ENCODE measurements around the gene GFRA1.
"Not testable (repeated sequence)": the region's sequence is repeated elsewhere in the genome, so short reads cannot be mapped to it uniquely, and the experiment has no call there.

Gene GFRA1

DNA sequence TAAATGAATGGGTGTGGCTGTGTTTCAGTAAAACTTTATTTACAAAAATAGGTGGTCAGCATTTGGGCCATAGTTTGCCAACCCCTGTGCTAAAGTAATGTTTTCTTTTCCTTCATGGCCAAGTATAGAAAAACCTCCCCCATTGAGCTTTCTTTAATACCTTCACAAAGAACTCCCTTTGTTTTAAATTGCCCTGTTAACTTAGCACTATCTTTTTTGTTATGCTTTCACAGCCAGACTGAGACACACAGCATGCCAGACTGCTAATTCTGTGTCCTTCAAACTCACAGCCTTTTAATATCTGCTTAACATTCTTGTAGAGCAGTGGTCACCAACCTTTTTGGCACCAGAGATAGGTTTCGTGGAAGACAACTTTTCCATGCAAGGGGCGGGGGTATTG, 78.0 kb downstream of the GFRA1 start:
- no peak for DNase-seq

DNA sequence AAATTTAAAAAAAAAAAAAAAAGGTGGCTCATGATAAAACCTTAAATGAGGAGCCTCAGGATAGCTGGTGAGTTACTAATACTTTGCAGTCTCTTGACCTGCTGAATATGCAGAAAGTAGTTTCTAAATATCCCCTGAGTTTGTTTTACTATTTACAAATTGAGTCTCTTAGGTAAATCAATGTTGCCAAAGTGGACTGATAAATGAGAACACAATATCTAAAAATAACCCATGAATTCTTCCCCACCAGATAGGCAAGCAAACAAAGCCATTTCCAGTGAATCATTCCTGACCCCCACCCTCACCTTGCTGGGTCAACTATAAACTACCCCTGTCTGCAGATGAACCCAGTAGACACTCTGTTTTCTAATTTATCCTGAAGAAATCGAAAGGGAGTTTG, 78.9 kb downstream of the GFRA1 start:
- no peak for DNase-seq

DNA sequence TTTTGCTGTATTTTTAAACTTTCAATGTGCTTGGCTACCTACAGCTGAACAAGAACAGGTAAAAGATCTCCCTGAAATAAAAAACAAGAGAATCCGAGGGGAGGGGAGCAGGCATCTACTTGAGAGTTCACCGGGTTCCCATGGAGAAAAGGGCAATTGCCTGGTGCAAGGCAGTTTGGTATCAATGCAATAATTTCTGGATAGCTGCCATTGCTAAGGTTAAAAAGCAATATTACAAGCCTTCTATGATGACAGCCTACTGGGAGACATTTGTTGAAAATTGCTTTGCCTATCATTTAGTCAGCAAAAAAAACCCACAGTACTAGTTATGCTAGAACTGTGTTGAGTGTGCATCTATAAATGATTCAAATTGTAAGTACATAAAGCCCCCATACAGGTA, 82.1 kb downstream of the GFRA1 start:
- DNase-seq: no peak

DNA sequence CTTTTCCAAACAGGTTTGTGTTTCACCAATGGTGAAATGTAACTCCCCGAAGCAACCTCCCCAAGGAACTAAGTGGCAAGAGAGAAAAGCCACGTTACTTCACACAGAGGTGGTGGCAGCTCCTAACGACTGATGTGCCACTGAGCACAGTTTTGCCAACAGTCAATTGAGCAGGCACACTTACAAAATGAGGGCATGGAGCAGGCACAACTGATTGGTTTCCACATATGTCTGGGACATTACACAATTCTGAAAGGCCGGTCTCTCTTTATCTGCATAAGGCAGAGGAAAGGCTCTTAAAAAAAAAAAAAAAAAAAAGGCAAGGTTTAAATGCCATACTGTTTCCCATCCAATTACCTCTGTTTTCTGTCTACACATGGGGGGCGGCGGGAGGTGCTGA, 86.7 kb downstream of the GFRA1 start:
- DNase-seq: no peak

DNA sequence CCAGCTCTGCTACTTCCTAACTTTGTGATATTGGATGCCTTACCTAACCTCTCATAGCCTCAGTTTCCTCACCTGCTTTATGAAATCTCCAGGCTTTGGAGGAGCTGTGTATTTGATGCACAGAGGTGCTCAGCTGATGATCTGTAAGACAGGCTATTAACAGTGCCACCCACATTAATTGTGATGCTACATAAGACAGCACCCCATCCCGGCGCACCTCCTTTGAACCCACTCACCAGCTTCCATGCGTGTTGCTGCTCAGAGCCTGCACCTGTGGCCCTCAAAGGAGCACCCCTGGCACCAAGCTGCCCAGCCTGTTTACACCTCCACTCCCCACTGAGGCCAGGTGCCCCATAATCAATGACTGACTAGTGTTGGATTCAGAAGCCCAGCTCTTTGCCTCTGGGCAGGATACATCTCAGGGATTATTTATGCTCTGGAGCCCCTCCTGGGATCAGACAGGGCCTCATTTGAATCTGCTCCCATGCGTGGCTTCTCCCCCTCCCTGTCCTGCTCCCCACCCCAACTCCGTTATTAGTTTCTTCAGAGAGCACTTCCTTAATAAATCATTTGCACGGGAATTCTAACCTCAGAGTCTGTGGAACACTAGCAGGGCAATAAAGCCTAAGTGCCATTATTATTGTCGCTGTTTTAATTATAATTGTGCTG, 87.7 kb downstream of the GFRA1 start:
- DNase-seq: no peak

DNA sequence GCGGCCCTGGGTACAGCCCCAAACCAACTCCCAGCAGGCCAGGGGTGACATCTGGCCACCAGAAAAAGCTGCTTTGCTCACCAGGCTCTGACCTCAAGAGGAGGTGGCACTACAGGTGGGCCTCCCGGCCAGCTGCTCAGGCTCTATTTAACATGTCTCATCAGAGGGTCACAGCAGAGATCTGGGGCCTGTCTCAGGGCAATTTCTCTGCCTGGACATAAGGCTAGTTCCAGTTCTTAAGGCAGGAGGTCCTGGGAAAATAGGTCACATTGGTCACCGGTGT, 88.6 kb downstream of the GFRA1 start:
- no peak for DNase-seq

DNA sequence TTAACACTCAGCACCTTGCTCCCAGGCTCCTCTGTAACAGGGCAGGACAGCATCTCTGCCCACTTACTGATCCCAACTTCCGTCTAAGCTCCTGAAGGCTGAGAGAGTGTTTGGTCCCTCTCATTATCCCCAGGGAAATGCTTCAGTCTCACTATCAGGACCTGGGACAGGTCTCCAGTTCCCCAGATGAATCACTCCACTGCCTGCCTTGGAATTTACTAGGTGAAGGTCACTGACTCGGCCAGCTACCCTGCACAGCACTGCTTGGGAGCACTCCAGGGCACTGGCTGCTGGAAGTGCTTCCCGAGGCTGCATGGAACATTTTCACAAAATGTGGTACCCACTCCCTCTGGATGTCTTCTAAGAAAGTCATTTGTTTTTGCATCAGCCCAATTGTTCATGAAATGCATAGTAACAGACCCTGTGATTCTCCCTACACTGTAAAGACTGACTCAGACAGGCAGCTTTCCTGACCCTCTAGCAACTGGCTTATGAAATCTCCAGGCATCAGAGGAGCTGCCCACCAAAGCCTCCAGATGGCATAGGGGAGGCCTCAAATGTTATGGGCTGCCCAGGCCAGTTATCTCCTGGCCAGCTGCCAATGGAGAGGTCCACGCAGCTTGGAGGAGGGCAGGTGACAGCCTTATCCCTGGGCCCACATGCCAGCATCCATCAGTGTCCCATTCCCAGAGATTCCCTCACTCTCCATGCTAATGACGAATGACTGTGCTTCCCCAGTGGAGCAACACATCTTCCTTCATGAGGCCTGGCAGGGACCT, 89.1 kb downstream of the GFRA1 start:
- no peak for DNase-seq

DNA sequence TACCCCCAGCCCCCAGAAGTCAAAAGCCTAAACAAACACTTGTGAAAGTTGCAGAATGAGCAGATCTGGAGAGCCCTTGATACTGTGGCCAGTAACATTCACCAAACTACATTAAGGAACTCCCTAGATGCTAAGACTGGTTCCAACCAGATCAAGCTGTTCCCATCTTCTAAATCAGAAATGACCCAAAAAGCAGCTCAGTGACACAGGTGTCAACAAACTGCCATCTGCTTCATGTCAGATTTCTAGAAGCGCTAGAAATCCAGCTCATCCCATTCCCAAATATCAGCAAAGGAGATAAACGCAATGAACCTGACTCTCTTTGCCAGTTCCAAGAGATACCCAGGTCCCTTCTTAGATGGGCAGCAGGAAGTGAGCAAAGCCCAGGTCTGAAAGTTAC, 90.6 kb downstream of the GFRA1 start:
- no peak for DNase-seq

DNA sequence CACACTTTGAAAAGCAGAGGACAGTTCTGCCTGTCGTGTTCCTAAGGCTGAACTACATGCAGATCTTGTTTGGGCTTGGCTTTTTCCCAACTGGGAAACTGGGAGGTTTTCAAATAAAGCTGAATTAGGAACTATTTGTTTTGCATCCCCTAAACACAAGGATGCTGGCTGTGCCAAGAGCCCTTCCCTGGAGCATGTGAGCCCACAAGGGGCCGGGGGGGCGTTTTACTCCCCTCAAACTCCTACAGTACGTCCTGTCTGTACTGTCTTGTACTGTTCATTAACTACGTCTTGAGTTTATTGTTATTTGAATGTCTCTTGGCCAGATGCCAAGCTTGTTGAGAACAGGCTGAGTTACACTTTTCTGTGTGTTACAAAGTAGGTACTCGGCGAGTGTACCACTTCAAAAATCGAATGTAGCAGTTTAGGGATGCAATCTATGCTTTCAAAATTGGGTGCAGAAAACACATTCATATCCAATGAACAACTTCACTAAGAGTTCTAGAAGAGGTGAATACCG, 94.9 kb downstream of the GFRA1 start:
- no peak for DNase-seq

DNA sequence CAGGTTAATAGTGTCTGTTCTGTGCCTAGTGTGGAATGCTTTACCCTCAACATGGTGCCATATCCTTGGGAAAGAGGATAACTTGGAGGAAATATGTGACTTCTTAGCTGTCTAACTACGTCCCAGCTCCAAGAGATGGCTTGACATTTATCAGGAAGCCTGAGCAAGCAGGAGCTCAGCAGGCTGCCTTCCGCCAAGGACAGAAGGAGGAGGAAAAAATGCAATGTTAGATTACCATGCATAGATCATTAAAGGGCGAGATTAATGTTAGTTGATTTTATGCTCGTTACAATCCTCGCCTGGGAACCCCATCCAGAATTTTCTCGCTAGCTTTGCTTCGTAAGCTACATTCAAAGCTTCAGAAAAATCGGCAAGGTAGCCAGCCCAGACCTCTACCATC, 97.8 kb downstream of the GFRA1 start:
- no peak for DNase-seq

DNA sequence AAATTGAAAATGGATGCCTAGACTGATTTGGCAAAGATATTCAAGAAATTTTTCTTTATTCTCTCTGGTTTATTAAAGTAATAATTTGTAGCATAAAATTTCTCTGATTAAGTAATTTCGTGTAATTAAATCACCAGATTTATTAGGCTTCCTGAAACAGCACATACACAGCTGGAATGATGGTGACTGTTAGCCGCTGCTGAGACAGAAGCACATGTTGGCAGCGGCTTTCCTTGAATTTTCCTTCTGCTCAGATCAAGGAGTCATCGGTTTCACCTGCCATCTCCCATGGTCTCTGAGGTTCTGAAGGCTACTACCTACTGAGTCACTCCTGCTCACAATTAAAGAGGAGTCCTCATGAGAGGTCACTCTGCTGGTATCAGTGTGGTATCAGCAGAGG, 101.5 kb downstream of the GFRA1 start:
- DNase-seq: no peak

DNA sequence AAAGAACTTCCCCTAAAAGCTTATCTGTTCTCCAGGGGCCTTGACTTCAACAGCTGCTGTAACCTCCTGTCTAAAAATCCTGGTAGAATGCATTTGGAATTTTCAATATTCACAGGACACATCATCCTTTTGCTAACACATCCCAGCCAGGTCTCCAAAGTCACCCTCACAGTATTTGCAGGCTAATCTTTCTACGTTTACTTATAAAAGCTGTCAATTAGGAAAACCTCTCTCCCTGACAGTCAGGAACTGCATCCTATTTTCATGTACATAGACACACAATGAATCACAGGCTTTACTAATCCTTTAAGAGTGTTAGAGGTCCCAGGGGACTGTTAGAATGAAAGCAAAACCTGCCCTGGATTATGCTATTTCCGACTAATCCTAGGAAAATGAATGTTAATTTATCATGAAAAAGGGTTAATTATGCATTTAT, 102.2 kb downstream of the GFRA1 start:
- DNase-seq: no peak

DNA sequence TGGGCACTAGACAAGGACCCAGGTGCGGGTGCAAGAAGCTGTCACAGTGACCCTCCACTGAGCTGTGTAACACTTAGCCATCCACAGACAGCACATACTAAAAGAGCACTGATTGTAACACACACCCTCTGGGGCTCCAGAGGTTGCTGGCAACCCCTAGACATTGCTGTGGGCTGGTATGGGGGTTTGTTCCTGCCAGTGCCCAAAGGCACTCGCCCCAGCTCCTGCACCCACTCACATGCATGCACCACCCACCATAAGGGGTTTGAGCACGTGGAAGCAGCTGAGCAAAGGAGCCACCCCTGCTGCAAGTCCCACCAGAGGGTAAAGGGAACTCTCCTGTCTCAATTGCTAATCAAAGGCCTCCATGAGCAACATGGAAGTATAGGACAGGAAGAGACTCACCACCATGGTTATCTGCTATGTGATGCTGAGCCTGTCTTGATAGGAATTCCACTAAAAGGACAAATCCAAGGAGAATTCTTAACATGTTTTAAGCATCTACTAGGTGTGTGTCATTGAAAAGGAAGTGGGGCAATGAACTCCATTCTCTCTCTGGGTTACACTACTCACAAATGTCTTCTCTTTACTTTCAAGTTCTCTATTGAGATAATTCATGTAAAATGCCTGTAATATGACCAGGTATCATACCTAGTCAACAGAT, 103.1 kb downstream of the GFRA1 start:
- no peak for DNase-seq

DNA sequence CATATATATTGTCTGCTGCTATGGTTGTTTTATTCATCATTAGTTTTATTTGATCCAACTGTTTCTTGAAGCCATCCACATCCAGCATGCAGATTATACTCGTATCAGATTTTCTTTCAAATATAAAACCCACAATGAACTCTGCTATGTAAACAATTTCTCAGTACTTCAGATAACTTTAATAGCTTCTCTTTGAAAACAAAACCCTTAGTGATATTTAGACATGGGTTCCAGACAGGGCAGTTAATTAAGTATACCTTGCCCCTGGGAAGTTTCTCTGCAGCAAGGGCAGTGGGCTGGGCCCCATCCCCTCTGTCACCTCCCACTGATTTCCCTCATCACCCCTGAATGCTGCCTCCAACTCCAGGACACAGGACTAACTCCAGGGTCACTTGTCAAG, 104.3 kb downstream of the GFRA1 start:
- DNase-seq: no peak

DNA sequence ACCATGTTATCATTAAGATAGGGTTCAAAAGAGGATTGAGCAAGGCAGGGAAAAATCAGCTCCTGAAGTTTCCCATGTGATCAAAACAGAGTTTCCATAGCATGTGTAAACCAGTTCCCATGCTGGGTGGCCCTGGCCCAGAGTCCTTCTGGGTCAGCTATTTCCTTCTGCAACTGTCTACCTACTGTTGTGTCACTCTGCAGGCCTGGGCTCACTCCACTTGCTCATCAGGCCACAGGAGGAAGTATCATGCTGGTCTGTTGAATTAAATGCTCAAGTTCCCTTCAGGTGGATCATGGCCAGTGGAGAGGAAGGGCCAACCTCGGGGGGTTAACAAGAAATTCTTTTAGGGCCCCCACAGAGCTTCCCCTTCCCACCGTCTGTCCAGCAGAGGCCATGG, 104.7 kb downstream of the GFRA1 start:
- DNase-seq: no peak

DNA sequence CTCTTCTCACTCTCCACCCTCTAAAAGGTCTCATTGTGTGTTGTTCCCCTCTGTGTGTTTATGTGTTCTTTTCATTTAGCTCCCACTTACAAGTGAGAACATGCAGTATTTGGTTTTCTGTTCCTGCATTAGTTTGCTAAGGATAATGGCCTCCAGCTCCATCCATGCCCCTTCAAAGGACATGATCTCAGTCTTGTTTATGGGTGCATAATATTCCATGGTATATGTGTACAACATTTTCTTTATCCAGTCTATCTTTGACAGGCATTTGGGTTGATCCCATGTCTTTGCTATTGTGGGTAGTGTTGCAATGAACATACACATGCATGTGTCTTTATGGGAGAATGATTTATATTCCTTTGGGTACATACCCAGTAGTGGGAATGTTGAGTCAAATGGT, 107.1 kb downstream of the GFRA1 start:
- DNase-seq: not testable (repeated sequence)

DNA sequence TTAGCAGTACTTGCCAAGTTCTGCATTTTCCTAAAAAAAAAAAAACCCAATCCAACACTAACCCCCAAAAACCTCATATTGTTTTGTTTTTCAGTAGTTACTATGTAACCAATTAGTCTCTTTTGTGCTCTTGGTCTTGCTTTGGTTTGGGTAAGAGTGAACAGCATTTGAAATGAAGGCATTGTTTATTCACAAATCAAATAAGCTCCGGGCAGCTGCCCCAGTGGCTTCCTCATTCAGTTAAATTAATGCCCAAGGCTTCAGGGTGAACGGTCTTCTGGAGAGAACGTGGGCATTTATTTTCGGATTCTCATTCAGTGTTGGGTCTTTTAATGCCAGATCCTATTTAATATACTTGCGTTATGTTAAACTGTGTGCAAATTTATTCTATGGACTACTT, 108.7 kb downstream of the GFRA1 start:
- DNase-seq: no peak

DNA sequence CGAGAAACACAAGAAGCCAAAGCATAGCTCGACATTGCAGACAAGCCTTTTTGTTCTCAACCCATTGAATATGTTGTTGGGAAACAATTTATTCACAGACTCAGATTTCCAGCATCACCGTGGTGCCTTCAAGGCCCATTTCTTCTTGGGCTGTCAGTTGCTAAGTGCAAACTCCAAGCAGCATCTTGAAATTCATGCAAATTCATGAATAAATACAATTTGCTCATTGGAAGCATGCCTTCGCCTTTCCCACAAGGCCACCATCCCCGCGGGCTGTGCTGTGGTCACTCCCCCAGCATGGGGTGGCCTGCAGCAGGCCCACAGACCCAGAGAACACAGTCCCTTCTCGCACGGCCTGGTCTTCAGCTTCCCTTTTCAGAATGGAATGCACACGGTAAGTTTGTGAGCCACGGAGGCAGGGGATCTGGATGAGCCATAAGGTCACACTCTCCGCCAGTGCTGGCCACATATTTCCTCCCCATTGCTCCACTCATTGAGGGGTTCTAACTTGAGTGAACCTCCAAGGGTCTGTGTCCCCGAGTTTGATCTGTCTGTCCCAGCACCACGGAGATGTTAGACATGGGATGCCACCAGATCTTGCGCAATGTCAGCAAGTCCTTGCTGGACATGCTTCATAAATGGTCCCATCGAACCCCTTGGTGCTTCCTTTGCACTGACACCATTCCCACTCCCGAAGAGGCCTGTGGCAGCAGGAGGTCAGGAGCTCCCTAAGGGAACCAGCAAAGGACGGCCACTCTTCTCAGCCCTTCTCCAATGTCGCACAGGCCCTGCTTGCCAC, 109.5 kb downstream of the GFRA1 start:
- DNase-seq: no peak

DNA sequence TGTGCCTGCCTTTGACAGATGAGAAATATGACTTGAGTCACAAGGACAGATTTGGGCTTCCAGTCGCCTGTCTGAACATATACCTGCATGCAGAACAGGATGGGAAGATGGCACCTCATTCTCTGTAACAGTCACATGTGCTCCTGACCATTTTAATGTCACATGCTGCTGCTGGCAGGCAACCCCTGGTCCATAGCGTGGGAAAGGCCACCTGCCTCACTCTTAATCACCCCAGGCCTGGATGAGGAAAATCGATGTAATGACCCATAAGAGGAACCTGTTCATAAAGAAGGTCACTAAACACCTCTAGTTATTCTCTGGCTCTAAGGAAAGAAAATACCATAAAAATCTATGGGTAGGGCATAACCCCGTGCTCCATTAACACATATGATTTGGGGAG, 110.2 kb downstream of the GFRA1 start:
- no peak for DNase-seq

DNA sequence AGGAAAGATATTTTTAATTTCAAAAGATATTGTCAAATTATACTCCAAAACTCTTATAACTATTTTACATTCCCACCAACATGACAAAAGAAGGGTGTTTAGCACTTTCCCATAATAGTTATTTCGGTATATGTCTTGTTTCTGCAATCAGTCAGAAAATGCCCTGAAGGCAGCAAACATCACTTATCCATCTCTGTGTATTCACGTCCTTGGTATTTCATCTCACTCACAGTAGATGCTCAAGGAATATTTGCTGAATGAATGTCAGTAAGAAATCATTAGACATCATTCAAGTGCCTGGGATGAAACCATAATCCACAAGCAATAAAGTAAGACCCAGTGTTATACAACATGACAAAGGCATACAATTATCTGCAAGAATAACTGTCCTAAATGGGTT, 112.7 kb downstream of the GFRA1 start:
- DNase-seq: no peak

DNA sequence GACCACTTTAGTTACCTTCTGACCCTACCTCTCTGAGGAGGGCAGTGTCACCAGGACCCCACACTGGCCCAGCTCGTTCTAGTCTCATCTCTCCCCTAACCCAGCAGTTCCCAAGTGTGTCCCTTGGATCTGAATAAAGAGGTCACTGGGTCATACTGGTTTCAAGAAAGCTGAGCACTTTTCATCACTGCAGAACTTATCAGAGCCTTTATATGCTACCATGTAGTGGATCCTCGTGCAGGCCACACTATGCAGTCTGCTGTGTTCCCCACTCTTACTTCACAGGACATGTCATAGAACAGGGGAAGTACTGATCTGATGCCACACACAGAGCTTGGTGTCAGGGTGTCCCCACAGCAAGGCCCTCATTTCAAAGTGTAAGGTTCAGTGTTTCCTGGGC, 113.8 kb downstream of the GFRA1 start:
- DNase-seq: no peak

DNA sequence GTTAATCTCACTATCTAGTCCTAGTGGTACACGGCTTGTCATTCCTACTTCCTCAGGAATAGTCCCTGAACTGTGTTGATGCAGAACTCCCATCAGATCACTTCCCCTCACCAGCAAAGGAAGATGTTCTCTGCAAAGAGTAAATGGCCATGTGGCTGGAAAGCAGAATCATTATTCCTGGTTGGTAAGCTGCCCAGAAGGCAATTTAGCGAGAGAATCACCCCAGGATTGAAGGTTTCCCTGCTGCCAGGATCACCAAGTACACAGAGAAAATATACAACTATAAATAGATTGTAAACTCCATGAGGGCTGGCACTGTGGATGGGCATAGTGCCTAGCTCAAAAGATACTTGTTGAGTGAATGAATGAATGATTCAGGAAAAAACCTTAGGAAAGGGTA, 115.0 kb downstream of the GFRA1 start:
- DNase-seq: no peak

DNA sequence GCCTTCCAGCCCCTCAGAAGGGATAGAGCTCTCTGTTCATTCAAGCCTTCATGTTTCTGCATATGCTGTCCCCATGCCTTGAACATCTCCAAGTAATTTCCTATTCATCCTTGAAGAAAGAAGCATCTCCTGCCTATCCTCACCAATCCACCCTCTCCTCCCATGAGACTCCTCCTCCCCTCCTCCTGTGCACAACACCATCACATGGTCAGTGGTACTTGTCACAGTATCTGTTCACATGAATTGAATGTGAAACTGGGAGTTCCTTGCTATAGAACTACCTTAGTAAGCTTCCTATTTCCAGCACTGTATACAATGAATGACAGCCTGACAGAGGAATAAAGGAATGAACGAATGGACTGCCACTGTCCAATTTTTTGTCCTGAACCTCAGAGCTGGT, 115.5 kb downstream of the GFRA1 start:
- DNase-seq: no peak

DNA sequence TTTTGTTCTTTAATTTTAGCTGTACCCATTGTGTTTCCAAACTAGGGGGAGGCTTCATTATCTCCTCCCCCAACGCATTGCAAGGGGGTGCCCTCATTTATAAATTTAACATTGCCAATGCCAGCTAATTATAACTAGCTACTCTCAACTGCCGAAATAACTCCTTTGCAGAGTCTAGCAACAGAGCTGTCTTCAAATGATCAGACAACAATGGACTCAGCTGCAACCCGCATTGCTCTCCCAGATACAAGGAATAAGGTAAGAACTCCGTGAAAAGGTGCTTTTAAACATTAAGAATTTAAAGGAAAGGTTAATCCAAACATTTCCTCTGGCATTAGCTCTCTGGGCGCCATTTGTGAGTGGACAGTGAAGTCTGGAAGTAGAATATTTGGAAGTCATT, 116.2 kb downstream of the GFRA1 start:
- no peak for DNase-seq
